B cell (primary cell): Measurements from ENCODE around the gene HIRA. TPM values are rescaled to one million over a fixed set of nuclear protein-coding genes. Genes with fewer than 3 reads are reported as not detected.
A peak's percentile ranks its signal among the peaks of the same experiment; 100 is the strongest.
"Not testable (repeated sequence)": the region's sequence is repeated elsewhere in the genome, so short reads cannot be mapped to it uniquely, and the experiment has no call there.

Source experiments
- ATAC-seq: fragments of 200-7000 bp; cut with Tn5 transposase; one replicate; pipeline ENCODE4 v1.10.0; 2021; ENCODE audit warnings: low read depth, mild to moderate bottlenecking, moderate number of reproducible peaks, moderate library complexity
- CTCF ChIA-PET: fragments of 350-600 bp; sonication (Branson Sonifier 250); formaldehyde crosslinking; loops from one replicate; lab custom pipeline; 2021; ENCODE audit warnings: antibody characterized with exemption, inconsistent platforms; lab: Charles Lee
- POLR2A ChIA-PET: fragments of 350-600 bp; sonication (Branson Sonifier 250); formaldehyde crosslinking; loops from one replicate; lab custom pipeline; 2021; ENCODE audit warnings: antibody characterized with exemption; lab: Charles Lee
- DNase-seq: peaks from one replicate; pipeline ENCODE4 v3.0.0; 2013
- H2AFZ ChIP-seq: 2 replicates; pipeline ENCODE4 v1.6.1; 2012; ENCODE audit warnings: mild to moderate bottlenecking, low read depth, low read length; ENCODE audit not compliant: insufficient read depth, poor library complexity, severe bottlenecking
- H3K27ac ChIP-seq, 2 donors: 1 replicate in 1 of 2; 2 replicates in 1 of 2; pipeline ENCODE4 v1.5.1; 2012 to 2013; ENCODE audit warnings: low read length in 2 of 2, mild to moderate bottlenecking in 2 of 2, moderate library complexity in 1 of 2
- H3K27me3 ChIP-seq, 4 experiments: fragments of 200-600 bp in 1 of 4; sonication (generic) in 1 of 4; replicated peaks in 1 of 4; 1 replicate in 2 of 4; 2 replicates in 2 of 4; pipeline versions ENCODE4 v1.6.1 to v1.7.0; 2013 to 2016; ENCODE audit warnings: low read length in 3 of 4, mild to moderate bottlenecking in 2 of 4, mixed read lengths in 1 of 4, moderate library complexity in 1 of 4; ENCODE audit not compliant: insufficient read depth in 4 of 4, control insufficient read depth in 3 of 4; ENCODE audit errors: control extremely low read depth in 1 of 4
- H3K36me3 ChIP-seq, 2 experiments: replicated peaks in 1 of 2; 1 replicate in 1 of 2; 2 replicates in 1 of 2; pipeline versions ENCODE4 v1.6.1 to v1.7.1; 2013; ENCODE audit warnings: low read length in 1 of 2; ENCODE audit not compliant: insufficient read depth in 2 of 2, control insufficient read depth in 1 of 2; ENCODE audit errors: control extremely low read depth in 1 of 2, extremely low read depth in 1 of 2
- H3K4me1 ChIP-seq, 2 donors: fragments of 200-600 bp in 1 of 2; sonication (generic) in 1 of 2; 1 replicate in 1 of 2; 2 replicates in 1 of 2; pipeline versions ENCODE4 v1.5.1 to v1.6.1; 2013 to 2017; ENCODE audit warnings: low read length in 2 of 2; ENCODE audit not compliant: control insufficient read depth in 2 of 2, insufficient read depth in 2 of 2
- H3K4me2 ChIP-seq: replicated peaks from 2 replicates; pipeline ENCODE3; 2012; ENCODE audit warnings: mild to moderate bottlenecking, low read depth, low read length; ENCODE audit not compliant: poor library complexity, severe bottlenecking
- H3K4me3 ChIP-seq, 5 experiments: fragments of 200-600 bp in 1 of 5; sonication (generic) in 1 of 5; 1 replicate in 3 of 5; 2 replicates in 2 of 5; pipeline versions ENCODE4 v1.5.1 to v1.7.0; 2011 to 2016; ENCODE audit warnings: low read length in 4 of 5, mild to moderate bottlenecking in 4 of 5, low read depth in 2 of 5, control low read depth in 1 of 5, moderate library complexity in 1 of 5; ENCODE audit not compliant: insufficient read depth in 1 of 5; ENCODE audit errors: control extremely low read depth in 1 of 5, extremely low read depth in 1 of 5
- H3K79me2 ChIP-seq: fragments of 200-600 bp; sonication (generic); one replicate; pipeline ENCODE4 v1.6.0; 2016; ENCODE audit warnings: low read length; ENCODE audit not compliant: control insufficient read depth, insufficient read depth
- H3K9ac ChIP-seq: fragments of 200-600 bp; sonication (generic); 2 replicates; pipeline ENCODE4 v1.6.1; 2017; ENCODE audit warnings: mild to moderate bottlenecking, low read length, moderate library complexity
- H3K9me3 ChIP-seq, 3 donors: one replicate each; pipeline versions ENCODE4 v1.6.1 to v1.7.1; 2013; ENCODE audit warnings: low read length in 2 of 3; ENCODE audit not compliant: control insufficient read depth in 2 of 3, insufficient read depth in 1 of 3; ENCODE audit errors: control extremely low read depth in 1 of 3
- H4K20me1 ChIP-seq: 2 replicates; pipeline ENCODE4 v1.6.0; 2012; ENCODE audit warnings: mild to moderate bottlenecking, low read length; ENCODE audit not compliant: insufficient read depth, control insufficient read depth, poor library complexity, severe bottlenecking
- H3K27ac Mint-ChIP-seq: one replicate; pipeline ENCODE4 v1.8.0; 2021; ENCODE audit warnings: mixed read lengths
- H3K27me3 Mint-ChIP-seq: one replicate; pipeline ENCODE4 v1.8.0; 2021; ENCODE audit warnings: mixed read lengths
- H3K4me1 Mint-ChIP-seq: one replicate; pipeline ENCODE4 v1.8.0; 2021; ENCODE audit warnings: mixed read lengths
- H3K4me3 Mint-ChIP-seq: one replicate; pipeline ENCODE4 v1.8.0; 2021; ENCODE audit warnings: mixed read lengths
- H3K9me3 Mint-ChIP-seq: one replicate; pipeline ENCODE4 v1.8.0; 2022; ENCODE audit warnings: mixed read lengths; ENCODE audit not compliant: insufficient read depth
- CTCF ChIP-seq: fragments of 200-600 bp; IDR thresholded peaks from one replicate; pipeline ENCODE4 v1.8.0; 2022; ENCODE audit warnings: antibody characterized with exemption, mild to moderate bottlenecking
- EZH2 ChIP-seq: IDR thresholded peaks from 2 replicates; pipeline ENCODE4 v1.6.1; 2012; ENCODE audit warnings: borderline replicate concordance, low read depth, mild to moderate bottlenecking, moderate library complexity, low read length; ENCODE audit not compliant: insufficient read depth, poor library complexity, severe bottlenecking
- WGBS: methylation state at CpG from one replicate; pipeline ENCODE4 v1.1.5; 2013; ENCODE audit warnings: missing lambda C conversion rate; ENCODE audit not compliant: insufficient coverage; 5-methylcytosine and 5-hydroxymethylcytosine counted together
- intact Hi-C: fragments of 100-400 bp; cut with micrococcal nuclease; formaldehyde crosslinking; loops from one replicate; pipeline ENCODE4 v1.10.0; 2022
- polyA plus RNA-seq: library from polyadenylated mRNA; depleted of rRNA; stranded (reverse); fragments of >200 nt; gene quantifications from 2 replicates; pipeline ENCODE4 v1.2.3, GENCODE V29; 2012
- total RNA-seq, 2 donors: library from RNA; stranded (reverse); fragments of 120-200 nt in 1 of 2; gene quantifications; 1 replicate in 1 of 2; 2 replicates in 1 of 2; pipeline versions ENCODE4 v1.2.3 to v1.2.4, GENCODE V29; 2013 to 2022

The HIRA gene
- total and polyA plus RNA-seq, 2 donors (not counting 1 experiment from before 2014, with no cell fraction given) = 28.3 to 34.5 TPM

GRCh38 chr22:19367763-19368367 lies 63.7 kb downstream of the HIRA start:
- CTCF ChIA-PET = interaction anchor here (0.9 kb wide), 1 partner anchor 188 kb away, joined by 3 read pairs; no protein-coding TSS in a partner anchor
- intact Hi-C loops = no loop called here

DNA sequence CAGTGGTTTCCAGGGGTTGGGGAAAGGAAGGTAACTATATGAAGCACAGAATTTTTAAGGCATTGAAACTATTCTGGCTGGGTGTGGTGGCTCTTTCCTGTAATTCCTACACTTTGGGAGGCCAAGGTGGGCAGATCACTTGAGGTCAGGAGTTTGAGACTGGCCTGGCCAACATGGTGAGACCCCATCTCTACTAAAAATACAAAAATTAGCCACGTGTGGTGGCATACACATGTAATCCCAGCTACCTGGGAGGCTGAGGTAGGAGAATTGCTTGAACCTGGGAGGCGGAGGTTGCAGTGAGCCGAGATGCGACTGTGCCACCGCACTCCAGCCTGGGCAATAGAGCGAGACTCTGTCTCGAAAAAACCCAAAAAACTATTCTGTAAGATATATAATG lies 68.0 kb downstream of the HIRA start:
- Mint-ChIP-seq H3K27ac (peak overlapping the region; percentile 83), H3K4me1 (peaks cover 68% of the 10 kb centered on the region)
- H3K4me3 Mint-ChIP-seq, H3K9me3 Mint-ChIP-seq, H3K27me3 ChIP-seq, POLR2A ChIA-PET, H3K4me2 ChIP-seq, H2AFZ ChIP-seq, CTCF ChIA-PET, H4K20me1 ChIP-seq, H3K4me3 ChIP-seq, H3K27me3 Mint-ChIP-seq, ATAC-seq, H3K9ac ChIP-seq, DNase-seq: not testable (repeated sequence)
- Histone ChIP-seq H3K79me2 (peaks cover 36% of the 10 kb centered on the region), H3K4me1 (peaks cover 74 to 82% of the 10 kb centered on the region in 2 donors), H3K36me3 (peaks cover 0 to 28% of the 10 kb centered on the region in 2 experiments), H3K9me3 (peaks cover 0 to 16% (median 3%) of the 10 kb centered on the region in 3 donors), H3K27ac (peak overlapping the region; percentile 98 to 100)
- intact Hi-C loops = loop anchor here (5.0 kb wide), 1 partner anchor 259 kb away; no protein-coding TSS in a partner anchor
- WGBS = no CpG with 5 or more reads among the region's 7 CpGs

More at GRCh38 chr22:19367763-19368367, 63.7 kb downstream of the HIRA start:
- peaks cover 33 to 42% of the 10 kb centered on the region in 2 donors for H3K4me1 ChIP-seq
- Mint-ChIP-seq H3K4me3 (peak overlapping the region; percentile 7), H3K9me3 (no peaks in the 10 kb centered on the region), H3K27ac (peak overlapping the region; percentile 90), H3K27me3 (no peaks in the 10 kb centered on the region), H3K4me1 (peaks cover 32% of the 10 kb centered on the region)
- no peak for TF ChIP-seq EZH2
- no peak for TF ChIP-seq CTCF
- no peak overlapping the region for H2AFZ ChIP-seq
- POLR2A ChIA-PET = no interaction called here
- H4K20me1 ChIP-seq = no peaks in the 10 kb centered on the region
- WGBS = no CpG with 5 or more reads among the region's 3 CpGs
- peaks cover 0 to 8% of the 10 kb centered on the region in 2 experiments for H3K36me3 ChIP-seq
- ATAC-seq = no peak
- H3K4me2 ChIP-seq = peak overlapping the region; percentile 21
- DNase-seq = peak; percentile 25
- no peaks in the 10 kb centered on the region for H3K27me3 ChIP-seq
- H3K9me3 ChIP-seq = peaks cover 0 to 11% (median 0%) of the 10 kb centered on the region in 3 donors
- peak overlapping the region; percentile 49 to 75 for H3K27ac ChIP-seq
- no peak overlapping the region for H3K4me3 ChIP-seq
- no peak overlapping the region for H3K9ac ChIP-seq
- peaks cover 5% of the 10 kb centered on the region for H3K79me2 ChIP-seq
